GM21786 (cell line): Measurements from ENCODE around the gene MYO7B.

ENCODE experiments used
- ATAC-seq: cut with Tn5 transposase; IDR thresholded peaks from one replicate; pipeline ENCODE4 v1.9.1; 2021; ENCODE audit not compliant: unreplicated experiment

Gene MYO7B

DNA sequence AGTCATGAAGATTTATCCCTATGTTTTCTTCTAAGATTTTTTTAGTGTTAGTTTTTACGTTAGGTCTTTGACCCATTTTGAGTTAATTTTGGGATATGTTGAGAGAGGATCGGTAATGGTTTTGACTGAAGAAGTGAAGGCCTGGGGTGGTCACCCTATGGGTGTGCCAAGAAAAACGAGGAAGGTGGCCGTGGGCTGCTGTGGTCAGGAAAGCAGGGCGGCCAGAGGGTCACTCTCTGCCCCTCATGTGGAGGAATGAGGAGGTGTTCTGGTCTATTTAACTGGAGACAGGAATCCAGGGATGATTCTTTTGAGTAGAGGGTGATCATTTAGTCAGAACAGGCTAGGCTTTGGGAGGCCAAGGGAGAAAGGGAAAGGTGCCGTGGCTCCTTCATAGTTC lies 50.7 kb downstream of the MYO7B start:
- ATAC-seq: no peak

DNA sequence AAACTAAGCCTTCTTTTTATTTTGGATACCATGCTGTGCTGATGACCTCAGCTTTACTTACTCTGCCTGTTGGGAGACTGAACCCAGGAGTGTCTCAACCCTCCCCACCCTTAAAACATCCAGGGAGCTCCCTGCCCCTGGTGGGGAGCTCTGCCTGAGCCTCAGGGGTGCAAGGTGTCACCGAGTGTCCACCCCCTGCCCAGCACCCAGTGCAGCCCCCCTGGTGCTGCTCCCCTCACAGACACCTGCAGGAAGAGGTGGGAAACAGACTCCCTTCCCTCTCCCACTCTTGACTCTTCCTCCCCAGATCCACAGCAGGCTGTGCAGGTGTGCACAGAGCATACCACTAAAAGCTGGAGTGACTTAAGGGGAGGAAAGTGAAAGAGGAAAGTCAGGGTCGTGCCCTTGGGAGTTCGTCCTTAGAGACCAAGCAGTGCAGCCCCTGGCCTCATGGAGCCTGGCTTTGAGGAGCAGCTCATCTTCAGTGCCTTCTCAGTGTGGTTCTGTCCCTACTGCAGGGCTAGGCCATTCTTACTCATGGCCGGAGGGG lies 51.3 kb downstream of the MYO7B start:
- ATAC-seq: no peak

- ATAC-seq: no peak
Measured at GRCh38 chr2:127588241-127588640, 52.8 kb downstream of the MYO7B start.

GRCh38 chr2:127589358-127589757 lies 53.9 kb downstream of the MYO7B start:
- ATAC-seq: no peak

DNA sequence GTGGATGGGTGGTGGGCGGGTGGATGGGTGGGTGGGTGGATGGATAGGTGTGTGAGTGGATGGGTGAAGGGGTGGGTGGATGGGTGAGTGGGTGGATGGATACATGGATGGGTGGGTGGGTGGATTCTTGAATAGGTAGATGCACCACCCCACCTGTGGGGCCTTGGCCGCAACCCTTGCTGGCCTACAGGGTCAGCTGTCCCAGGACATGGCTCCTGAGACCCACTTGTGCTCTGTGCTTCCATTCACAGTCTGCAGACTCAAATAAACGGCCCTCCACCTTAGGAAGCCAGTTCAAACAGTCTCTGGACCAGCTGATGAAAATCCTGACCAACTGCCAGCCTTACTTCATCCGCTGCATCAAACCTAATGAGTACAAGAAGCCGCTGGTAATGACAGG lies 54.4 kb downstream of the MYO7B start:
- ATAC-seq: no peak

- ATAC-seq: no peak
Measured at GRCh38 chr2:127590386-127591190, 55.1 kb downstream of the MYO7B start.

DNA sequence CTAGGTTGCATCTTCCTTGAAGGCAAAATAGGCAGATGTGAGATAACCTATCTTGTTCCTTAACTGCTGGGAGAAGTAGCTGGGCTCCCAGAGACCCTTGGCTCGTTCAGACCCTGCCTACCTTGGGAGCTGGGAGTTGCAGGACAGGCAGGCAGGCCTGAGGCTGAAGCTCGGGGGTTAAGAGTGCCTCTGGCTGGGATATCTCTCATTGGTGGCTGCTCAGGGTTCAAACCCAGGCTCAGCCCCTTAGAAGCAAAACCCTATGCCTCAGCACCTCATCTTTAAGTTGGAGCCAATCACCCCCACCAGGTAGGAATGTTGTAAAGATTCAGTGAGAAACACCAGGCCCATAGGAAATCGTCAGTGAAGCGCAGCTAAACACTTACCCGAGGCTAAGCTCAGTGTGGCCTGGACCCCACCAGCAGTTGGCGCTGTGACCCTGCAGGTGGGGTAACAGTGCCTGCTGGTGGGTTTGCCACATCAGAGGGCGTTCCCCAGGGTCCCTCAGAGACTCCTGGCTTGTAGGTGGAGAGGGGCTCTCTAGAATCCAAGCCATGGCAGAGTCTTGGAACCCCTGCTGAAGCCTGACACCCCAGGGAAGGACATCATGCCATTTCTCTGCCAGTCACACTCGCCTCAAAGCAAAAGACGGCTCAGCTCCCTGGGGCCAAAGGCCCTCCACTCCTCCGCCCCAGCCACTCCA lies 55.9 kb downstream of the MYO7B start:
- ATAC-seq: peak; percentile 75

GRCh38 chr2:127592761-127593227 lies 57.3 kb downstream of the MYO7B start:
- no peak for ATAC-seq

GRCh38 chr2:127593228-127594115 lies 58.0 kb downstream of the MYO7B start:
- no peak for ATAC-seq

- ATAC-seq: no peak
Measured at GRCh38 chr2:127594116-127594591, 58.7 kb downstream of the MYO7B start.

DNA sequence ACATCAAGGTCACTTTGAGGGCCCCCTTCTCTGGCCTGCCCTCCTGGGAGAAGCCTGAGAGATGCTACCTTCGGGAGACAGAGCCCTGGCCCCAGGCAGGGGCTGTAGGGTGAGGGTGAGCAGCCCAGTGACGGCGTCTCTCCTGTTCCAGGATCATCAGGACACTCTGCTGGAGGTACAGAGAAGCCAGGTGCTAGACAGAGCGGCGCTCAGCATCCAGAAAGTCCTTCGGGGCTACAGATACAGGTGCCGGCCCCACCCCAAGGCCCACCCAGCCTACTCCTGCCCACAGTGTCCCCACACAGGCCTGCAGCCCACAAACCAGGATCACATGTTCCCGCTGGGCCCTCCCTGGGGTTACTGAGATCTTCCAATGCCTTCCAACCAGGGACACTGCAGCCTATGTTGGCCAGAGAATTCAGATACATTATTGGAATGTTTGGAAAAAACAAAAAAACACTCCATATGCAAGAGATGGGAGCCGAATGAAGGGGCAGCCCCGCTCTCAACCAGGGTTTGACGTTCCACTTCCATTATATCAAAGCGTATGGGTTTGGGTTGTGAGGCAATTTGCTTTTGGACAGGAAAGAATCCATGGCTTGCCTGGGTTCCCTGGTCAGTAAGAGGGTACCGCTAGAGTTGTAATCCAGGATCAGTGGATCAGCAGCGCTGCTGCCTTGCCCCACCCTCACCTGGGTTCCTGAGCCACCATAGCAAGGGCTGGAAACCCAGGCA lies 61.0 kb downstream of the MYO7B start:
- ATAC-seq: no peak

- ATAC-seq: no peak
Measured at GRCh38 chr2:127597046-127597983, 61.8 kb downstream of the MYO7B start.

DNA sequence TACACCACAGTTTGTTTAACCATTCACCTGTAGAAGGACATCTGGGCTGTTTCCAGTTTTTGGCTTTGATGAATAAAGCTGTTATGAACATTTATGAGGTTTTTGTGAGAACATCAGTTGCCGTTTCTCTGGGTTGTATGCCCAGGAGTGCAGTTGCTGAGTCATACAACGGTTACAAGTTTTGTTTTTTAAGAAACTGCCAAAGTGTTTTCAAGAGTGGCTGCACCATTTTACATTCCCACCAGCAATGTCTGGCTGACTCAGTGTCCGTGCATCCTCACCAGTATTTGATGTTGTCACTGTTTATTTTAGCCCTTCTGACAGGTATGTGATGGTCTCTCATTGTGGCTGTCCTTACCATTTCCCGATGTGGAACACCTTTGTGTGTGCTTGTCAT lies 62.5 kb downstream of the MYO7B start:
- no peak for ATAC-seq

- ATAC-seq: no peak
Measured at GRCh38 chr2:127598711-127599110, 63.2 kb downstream of the MYO7B start.

GRCh38 chr2:127599211-127599610 lies 63.7 kb downstream of the MYO7B start:
- ATAC-seq: no peak

DNA sequence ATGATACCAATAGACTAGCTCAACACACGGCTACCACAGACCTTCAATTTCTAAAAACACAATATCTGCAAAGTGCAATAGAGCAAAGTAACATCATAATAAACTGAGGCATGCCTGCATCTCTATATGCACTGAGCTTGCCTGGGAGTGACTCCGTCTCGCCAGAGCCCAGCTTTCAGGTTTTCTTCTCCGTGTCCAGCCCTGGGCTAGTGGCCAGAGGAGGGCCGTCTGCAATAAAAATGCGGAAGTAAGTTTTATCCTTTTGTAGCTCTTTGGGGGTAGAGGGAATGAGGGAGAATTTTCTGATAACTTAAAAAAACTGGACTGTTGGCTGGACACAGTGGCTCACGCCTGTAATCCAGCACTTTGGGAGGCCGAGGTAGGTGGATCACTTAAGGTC lies 69.5 kb downstream of the MYO7B start:
- ATAC-seq: no peak

- ATAC-seq: no peak
Measured at GRCh38 chr2:127605691-127606263, 70.3 kb downstream of the MYO7B start.

- no peak for ATAC-seq
Measured at GRCh38 chr2:127606625-127607398, 71.3 kb downstream of the MYO7B start.
